MCF 10A (cell line): Measurements from ENCODE around the gene PGLYRP3. TPM values are rescaled to one million over a fixed set of nuclear protein-coding genes. Genes with fewer than 3 reads are reported as not detected.

Source experiments
- BruUV-seq: library from RNA; stranded (reverse); fragments of 400-500 nt; replicated peaks from 2 replicates; lab custom pipeline; 2021; lab: Mats Ljungman, UMichigan
- CTCF ChIA-PET: fragments of 300-600 bp; sonication (Branson Sonifier 250); formaldehyde crosslinking; extraction: SDS; loops from one replicate; lab custom pipeline; 2021; ENCODE audit warnings: antibody characterized with exemption, inconsistent platforms; lab: Yijun Ruan, JAX
- POLR2A ChIA-PET: fragments of 300-600, 350-650 bp; sonication (Branson Sonifier 250); formaldehyde crosslinking; extraction: SDS; loops from one replicate; lab custom pipeline; 2020; ENCODE audit warnings: antibody characterized with exemption, inconsistent platforms; lab: Yijun Ruan, JAX
- DNase-seq: peaks from one replicate; pipeline ENCODE4 v3.0.0-alpha.2; 2018; ENCODE audit not compliant: unreplicated experiment
- H3K27ac Mint-ChIP-seq: one replicate; pipeline ENCODE4 v1.8.0; 2022; ENCODE audit warnings: mild to moderate bottlenecking, low read depth, mixed read lengths; ENCODE audit not compliant: unreplicated experiment
- H3K27me3 Mint-ChIP-seq: one replicate; pipeline ENCODE4 v1.8.0; 2022; ENCODE audit warnings: mixed read lengths; ENCODE audit not compliant: insufficient read depth, unreplicated experiment
- H3K36me3 Mint-ChIP-seq: one replicate; pipeline ENCODE4 v1.8.0; 2022; ENCODE audit warnings: mild to moderate bottlenecking, moderate library complexity, mixed read lengths; ENCODE audit not compliant: insufficient read depth, unreplicated experiment
- H3K4me1 Mint-ChIP-seq: one replicate; pipeline ENCODE4 v1.8.0; 2022; ENCODE audit warnings: mixed read lengths; ENCODE audit not compliant: insufficient read depth, unreplicated experiment
- H3K4me3 Mint-ChIP-seq: one replicate; pipeline ENCODE4 v1.8.0; 2022; ENCODE audit warnings: mild to moderate bottlenecking, moderate library complexity, mixed read lengths; ENCODE audit not compliant: unreplicated experiment
- H3K9me3 Mint-ChIP-seq: one replicate; pipeline ENCODE4 v1.8.0; 2022; ENCODE audit warnings: mixed read lengths; ENCODE audit not compliant: unreplicated experiment
- intact Hi-C: fragments of 100-400 bp; cut with micrococcal nuclease; formaldehyde crosslinking; loops from 2 replicates; pipeline ENCODE4 v1.14.1; 2022
- total RNA-seq: library from RNA; stranded (reverse); gene quantifications from 2 replicates; pipeline ENCODE4 v1.2.3, GENCODE V29; 2022
- TF ChIP-seq, protein P1 (sequence below): fragments of 200-600 bp; IDR thresholded peaks from one replicate; pipeline ENCODE4 v1.8.0; 2022; ENCODE audit warnings: antibody characterized with exemption, mild to moderate bottlenecking; ENCODE audit not compliant: unreplicated experiment

PGLYRP3 gene
- total RNA-seq, 1 experiment from 2014 or later = not detected

DNA sequence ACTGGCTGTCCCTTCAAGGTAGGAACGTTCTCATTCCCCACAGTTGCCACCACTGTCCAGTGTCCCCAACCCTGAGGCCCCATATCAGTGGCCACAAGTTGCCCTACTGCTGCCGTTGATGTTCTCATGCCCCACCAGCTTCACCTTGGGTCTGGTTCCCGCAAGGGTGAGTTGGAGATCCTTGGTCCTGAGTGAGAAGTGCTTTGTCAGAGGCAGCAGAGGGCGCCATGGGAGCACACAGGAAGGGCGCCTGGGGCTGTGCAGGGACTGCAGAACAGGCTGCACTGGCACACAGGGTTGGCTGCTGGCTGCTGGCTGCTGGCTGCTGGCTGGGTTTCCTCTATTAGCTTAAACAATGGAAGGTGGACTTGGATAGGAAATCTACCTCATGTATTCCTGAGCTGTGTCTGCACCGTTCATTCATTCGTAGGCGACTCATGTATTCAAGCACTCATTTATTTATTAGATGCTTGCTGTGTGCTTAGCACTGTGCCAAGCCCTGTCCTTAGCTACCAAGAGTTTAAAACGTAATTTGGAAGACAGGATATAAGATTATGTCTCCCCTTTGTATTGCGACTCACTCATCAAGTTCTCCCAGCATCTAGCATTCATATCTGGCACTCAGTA, 42.8 kb upstream of the PGLYRP3 start:
- no peak overlapping the region for H3K27ac Mint-ChIP-seq
- intact Hi-C loops = loop anchor here (1.0 kb wide), 1 partner anchor 49 kb away; no protein-coding TSS in a partner anchor
- TF ChIP-seq, protein P1, sequence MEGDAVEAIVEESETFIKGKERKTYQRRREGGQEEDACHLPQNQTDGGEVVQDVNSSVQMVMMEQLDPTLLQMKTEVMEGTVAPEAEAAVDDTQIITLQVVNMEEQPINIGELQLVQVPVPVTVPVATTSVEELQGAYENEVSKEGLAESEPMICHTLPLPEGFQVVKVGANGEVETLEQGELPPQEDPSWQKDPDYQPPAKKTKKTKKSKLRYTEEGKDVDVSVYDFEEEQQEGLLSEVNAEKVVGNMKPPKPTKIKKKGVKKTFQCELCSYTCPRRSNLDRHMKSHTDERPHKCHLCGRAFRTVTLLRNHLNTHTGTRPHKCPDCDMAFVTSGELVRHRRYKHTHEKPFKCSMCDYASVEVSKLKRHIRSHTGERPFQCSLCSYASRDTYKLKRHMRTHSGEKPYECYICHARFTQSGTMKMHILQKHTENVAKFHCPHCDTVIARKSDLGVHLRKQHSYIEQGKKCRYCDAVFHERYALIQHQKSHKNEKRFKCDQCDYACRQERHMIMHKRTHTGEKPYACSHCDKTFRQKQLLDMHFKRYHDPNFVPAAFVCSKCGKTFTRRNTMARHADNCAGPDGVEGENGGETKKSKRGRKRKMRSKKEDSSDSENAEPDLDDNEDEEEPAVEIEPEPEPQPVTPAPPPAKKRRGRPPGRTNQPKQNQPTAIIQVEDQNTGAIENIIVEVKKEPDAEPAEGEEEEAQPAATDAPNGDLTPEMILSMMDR = peak; percentile 97
- peak; percentile 94 for DNase-seq
- no peaks in the 10 kb centered on the region for H3K36me3 Mint-ChIP-seq
- peaks cover 9% of the 10 kb centered on the region for H3K27me3 Mint-ChIP-seq
- no peak overlapping the region for H3K4me3 Mint-ChIP-seq
- POLR2A ChIA-PET = interaction anchor here (0.6 to 4.2 kb wide), 11 partner anchors 11 to 156 kb away, joined by 3 to 26 read pairs (median 4); partner anchors contain the start of genes S100A12 and S100A8
- H3K4me1 Mint-ChIP-seq = peaks cover 36% of the 10 kb centered on the region
- CTCF ChIA-PET = interaction anchor here (0.6 to 28.2 kb wide), 39 partner anchors 10 to 630 kb away, joined by 3 to 1438 read pairs (median 4); partner anchors contain the start of genes PGLYRP3, RAB13, S100A12 and S100A8
- no peaks in the 10 kb centered on the region for H3K9me3 Mint-ChIP-seq
- no TSS peak for BruUV-seq

DNA sequence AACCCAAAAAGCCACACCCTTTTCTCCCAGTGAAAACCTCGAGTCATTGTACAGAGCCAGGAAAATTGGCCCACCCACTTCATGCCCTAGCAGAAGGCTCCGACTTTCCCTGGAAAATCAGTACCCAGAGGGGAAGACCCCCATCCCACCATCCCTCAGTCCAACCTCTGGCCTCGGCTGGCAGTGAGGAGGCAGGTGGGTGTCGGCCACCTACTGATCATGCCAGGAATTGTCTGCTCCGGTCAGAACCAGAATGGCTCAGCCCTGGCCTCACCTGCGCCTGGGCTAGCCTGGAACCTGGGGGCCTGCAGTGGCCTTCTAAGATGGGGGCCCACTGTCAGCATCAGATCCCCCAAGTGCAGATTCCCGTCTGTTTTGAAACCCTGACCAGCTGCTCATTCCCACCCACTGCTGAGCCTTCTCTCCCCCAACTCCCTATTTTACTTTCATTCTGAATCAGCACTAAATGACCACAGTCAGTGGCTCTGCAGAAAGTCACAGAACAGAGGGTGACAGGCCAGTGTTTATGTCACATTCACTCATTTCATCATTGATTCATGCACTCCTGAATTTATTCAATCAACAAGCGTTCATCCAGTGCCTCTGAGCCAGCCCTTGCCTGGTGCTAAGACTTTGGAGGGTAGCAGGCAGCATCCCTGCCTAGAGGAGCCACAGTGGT, 41.9 kb upstream of the PGLYRP3 start:
- POLR2A ChIA-PET = interaction anchor here (0.6 to 4.2 kb wide), 8 partner anchors 12 to 157 kb away, joined by 3 to 24 read pairs (median 4); partner anchors contain the start of gene S100A8
- Mint-ChIP-seq H3K27me3 (peaks cover 18% of the 10 kb centered on the region), H3K27ac (no peak overlapping the region), H3K36me3 (no peaks in the 10 kb centered on the region), H3K9me3 (no peaks in the 10 kb centered on the region), H3K4me1 (peaks cover 29% of the 10 kb centered on the region), H3K4me3 (no peak overlapping the region)
- CTCF ChIA-PET = interaction anchor here (0.7 to 28.2 kb wide), 44 partner anchors 10 to 631 kb away, joined by 3 to 1438 read pairs (median 6); partner anchors contain the start of genes PGLYRP3, RAB13, S100A12 and S100A8
- intact Hi-C loops = loop anchor here (1.0 kb wide), 1 partner anchor 50 kb away; no protein-coding TSS in a partner anchor
- DNase-seq = no peak
- BruUV-seq = no TSS peak
- TF ChIP-seq, protein P1 = peak; percentile 15

DNA sequence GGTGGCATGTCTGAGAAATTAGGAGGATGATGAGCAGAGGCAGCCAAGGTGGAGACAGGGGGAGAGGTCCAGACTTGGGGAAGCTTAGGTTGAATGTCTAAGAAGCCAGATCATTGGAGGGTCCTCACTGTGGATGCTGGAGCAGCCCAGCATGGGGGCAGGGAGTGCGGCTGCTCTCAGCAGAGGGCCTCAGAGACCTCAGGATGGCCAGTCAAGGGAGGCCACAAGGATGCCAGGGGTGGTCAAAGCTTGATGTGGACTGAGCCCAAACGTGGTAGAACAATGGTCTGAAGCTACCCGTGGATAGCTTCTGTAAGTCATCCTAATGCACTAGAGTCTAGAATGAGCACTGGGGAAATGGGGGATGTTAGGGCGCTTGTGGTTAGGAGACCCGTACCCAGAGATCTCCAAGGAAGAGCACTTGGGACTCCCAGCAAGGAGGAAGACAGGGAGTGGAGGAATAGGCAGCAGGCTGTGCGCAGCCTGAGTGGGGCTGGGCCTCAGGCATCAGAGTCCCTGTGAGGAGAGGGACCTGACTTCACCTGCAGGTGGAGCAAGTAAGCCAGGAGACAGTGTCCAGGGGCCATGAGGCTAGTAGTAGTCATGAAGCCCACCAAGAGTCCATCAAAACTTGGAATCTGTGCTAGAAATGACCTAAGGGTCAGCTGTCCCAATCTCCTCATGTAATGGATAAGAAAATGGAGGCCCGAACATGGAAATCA, 40.6 kb upstream of the PGLYRP3 start:
- TF ChIP-seq, protein P1 = peak; percentile 72
- ChIA-PET CTCF (interaction anchor here (0.5 to 28.2 kb wide), 56 partner anchors 9 to 1898 kb away, joined by 3 to 1438 read pairs (median 5); partner anchors contain the start of genes NPR1, S100A12, S100A16 and S100A4), POLR2A (interaction anchor here (0.5 to 3.2 kb wide), 13 partner anchors 22 to 171 kb away, joined by 3 to 16 read pairs (median 5); partner anchors contain the start of gene S100A12)
- H3K4me1 Mint-ChIP-seq = peaks cover 34% of the 10 kb centered on the region
- H3K27me3 Mint-ChIP-seq = peaks cover 31% of the 10 kb centered on the region
- intact Hi-C loops = no loop called here
- H3K9me3 Mint-ChIP-seq = no peaks in the 10 kb centered on the region
- H3K27ac Mint-ChIP-seq = no peak overlapping the region
- H3K4me3 Mint-ChIP-seq = no peak overlapping the region
- no TSS peak for BruUV-seq
- DNase-seq = peak; percentile 63
- no peaks in the 10 kb centered on the region for H3K36me3 Mint-ChIP-seq
